Parathyroid adenoma (tissue), 2 donors: ENCODE measurements around the gene SMG9.

ENCODE experiments used
- H2AFZ ChIP-seq: fragments of 300-600 bp; sonication (generic); one replicate; pipeline ENCODE4 v1.7.0; 2017; ENCODE audit warnings: antibody characterized with exemption, mild to moderate bottlenecking
- H3K27ac ChIP-seq: fragments of 300-600 bp; sonication (generic); one replicate; pipeline ENCODE4 v1.7.0; 2017
- H3K27me3 ChIP-seq: fragments of 300-600 bp; sonication (generic); one replicate; pipeline ENCODE4 v1.7.0; 2017; ENCODE audit warnings: low read length; ENCODE audit not compliant: control insufficient read depth, insufficient read depth
- H3K36me3 ChIP-seq: fragments of 300-600 bp; sonication (generic); one replicate; pipeline ENCODE4 v1.7.0; 2017; ENCODE audit warnings: low read length; ENCODE audit not compliant: control insufficient read depth, insufficient read depth
- H3K4me1 ChIP-seq: fragments of 300-600 bp; sonication (generic); one replicate; pipeline ENCODE4 v1.7.0; 2017; ENCODE audit warnings: control low read depth
- H3K4me2 ChIP-seq: fragments of 300-600 bp; sonication (generic); one replicate; pipeline ENCODE4 v1.7.0; 2017; ENCODE audit warnings: low read length
- H3K4me3 ChIP-seq: fragments of 300-600 bp; sonication (generic); one replicate; pipeline ENCODE4 v1.7.0; 2017; ENCODE audit warnings: low read depth, low read length
- H3K79me2 ChIP-seq: fragments of 300-600 bp; sonication (generic); one replicate; pipeline ENCODE4 v1.7.0; 2017; ENCODE audit warnings: control low read depth
- H3K9ac ChIP-seq: fragments of 300-600 bp; sonication (generic); one replicate; pipeline ENCODE4 v1.7.0; 2017; ENCODE audit warnings: mild to moderate bottlenecking
- H3K9me3 ChIP-seq: fragments of 300-600 bp; sonication (generic); one replicate; pipeline ENCODE4 v1.7.0; 2017; ENCODE audit warnings: low read length; ENCODE audit not compliant: control insufficient read depth
- CTCF ChIP-seq: fragments of 300-600 bp; sonication (generic); IDR thresholded peaks from one replicate; pipeline ENCODE4 v1.7.0; 2017; ENCODE audit warnings: antibody characterized with exemption, mild to moderate bottlenecking
- donor health status: primary hyperparathyroidism.

The SMG9 gene

DNA sequence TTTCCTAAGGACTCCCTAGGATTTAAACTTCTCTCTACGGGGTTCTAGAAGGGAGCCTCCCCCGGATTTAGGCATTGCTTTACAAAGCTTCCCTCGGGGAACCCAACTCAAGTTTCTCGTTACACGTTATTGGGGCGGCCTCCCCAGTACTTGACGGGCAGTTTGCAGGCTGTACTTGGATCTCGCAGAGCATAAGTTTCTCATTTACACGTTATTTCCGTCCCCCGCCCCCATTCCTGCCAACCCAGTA lies 584 bp downstream of the SMG9 start:
- Histone ChIP-seq H3K27me3 (no peaks in the 10 kb centered on the region), H2AFZ (peak overlapping the region; percentile 71), H3K4me2 (peak overlapping the region; percentile 84), H3K9me3 (no peaks in the 10 kb centered on the region), H3K9ac (peak overlapping the region; percentile 3), H3K4me1 (no peaks in the 10 kb centered on the region), H3K36me3 (no peaks in the 10 kb centered on the region), H3K4me3 (peak overlapping the region; percentile 67), H3K27ac (peak overlapping the region; percentile 89), H3K79me2 (no peaks in the 10 kb centered on the region)
- TF ChIP-seq CTCF: no peak

DNA sequence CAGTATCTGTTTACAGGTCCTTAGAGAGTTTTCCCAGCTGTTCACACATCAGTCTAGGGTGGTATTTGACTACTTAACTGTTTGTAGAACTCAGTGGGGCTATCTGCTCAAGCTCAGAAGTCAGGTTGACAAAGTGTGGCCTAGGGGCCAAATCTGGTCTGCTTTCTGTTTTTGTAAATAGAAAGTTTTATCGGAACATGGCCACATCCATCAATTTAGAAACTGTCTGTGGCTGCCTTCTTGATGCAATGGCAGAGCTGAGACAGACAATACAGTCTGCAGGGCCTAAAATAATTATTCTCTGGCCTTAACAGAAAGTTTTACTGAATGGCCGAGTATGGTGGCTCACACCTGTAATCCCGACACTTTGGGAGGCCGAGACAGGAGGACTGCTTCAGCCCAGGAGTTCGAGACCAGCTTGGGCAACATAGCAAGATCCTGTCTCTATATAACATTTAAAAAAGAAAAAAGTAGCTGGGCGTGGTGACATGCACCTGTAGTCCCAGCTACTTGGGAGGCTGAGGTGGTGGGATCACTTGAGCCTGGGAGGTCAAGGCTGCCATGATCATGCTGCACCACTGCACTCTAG lies 2.4 kb downstream of the SMG9 start:
- Histone ChIP-seq H2AFZ (no peak overlapping the region), H3K4me3 (no peak overlapping the region), H3K27ac (no peak overlapping the region), H3K4me2 (no peak overlapping the region), H3K79me2 (no peaks in the 10 kb centered on the region), H3K27me3 (no peaks in the 10 kb centered on the region), H3K9ac (no peak overlapping the region), H3K36me3 (no peaks in the 10 kb centered on the region), H3K9me3 (no peaks in the 10 kb centered on the region), H3K4me1 (no peaks in the 10 kb centered on the region)
- TF ChIP-seq CTCF: no peak

DNA sequence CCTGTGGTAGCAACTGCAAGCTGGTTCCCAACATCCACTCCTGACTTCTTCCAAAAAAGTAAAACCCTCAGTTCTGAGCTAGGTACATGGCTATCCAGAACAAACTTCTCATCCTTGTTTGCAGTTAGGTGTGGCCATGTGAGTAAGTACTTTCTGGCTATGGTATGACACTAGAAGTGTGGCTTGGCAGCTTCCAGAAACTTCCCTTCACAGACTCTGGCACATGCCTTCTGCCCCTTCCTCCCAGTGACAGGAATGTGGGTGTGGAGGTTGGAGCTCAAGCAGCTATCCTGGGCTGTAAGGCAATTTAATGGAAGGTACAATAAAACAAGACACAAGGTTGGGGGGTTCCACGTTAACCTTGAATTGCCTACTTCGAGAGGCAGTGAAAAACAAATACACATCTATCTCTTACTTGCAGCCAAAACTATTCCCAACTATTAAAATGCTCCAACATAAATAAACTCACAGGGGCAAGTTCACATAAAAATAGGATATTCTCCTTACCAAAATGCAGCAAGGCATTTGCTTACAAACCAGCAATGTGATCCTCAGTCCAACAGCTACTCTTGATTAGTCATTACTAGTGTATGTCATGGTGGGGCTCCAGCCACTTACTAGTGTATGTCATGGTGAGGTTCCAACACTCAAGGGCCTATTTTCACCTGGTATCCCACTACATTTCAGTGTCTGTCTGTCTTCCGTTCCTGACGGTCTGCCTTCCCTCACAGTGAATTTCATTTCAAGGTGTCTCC lies 3.1 kb downstream of the SMG9 start:
- H3K27ac ChIP-seq: no peak overlapping the region

GRCh38 chr19:43749898-43750297 lies 4.9 kb downstream of the SMG9 start:
- H3K4me3 ChIP-seq: no peak overlapping the region
- no peaks in the 10 kb centered on the region for H3K27me3 ChIP-seq
- no peaks in the 10 kb centered on the region for H3K36me3 ChIP-seq
- no peak overlapping the region for H3K9ac ChIP-seq
- no peaks in the 10 kb centered on the region for H3K79me2 ChIP-seq
- no peak overlapping the region for H3K27ac ChIP-seq
- no peaks in the 10 kb centered on the region for H3K9me3 ChIP-seq
- H3K4me2 ChIP-seq: no peak overlapping the region
- no peaks in the 10 kb centered on the region for H3K4me1 ChIP-seq
- H2AFZ ChIP-seq: no peak overlapping the region
- no peak for TF ChIP-seq CTCF

More for the DNA sequence above, 3.1 kb downstream of the SMG9 start:
- Histone ChIP-seq H2AFZ (no peak overlapping the region), H3K9me3 (no peaks in the 10 kb centered on the region), H3K4me3 (no peak overlapping the region), H3K4me1 (no peaks in the 10 kb centered on the region), H3K36me3 (no peaks in the 10 kb centered on the region), H3K79me2 (no peaks in the 10 kb centered on the region), H3K9ac (no peak overlapping the region), H3K4me2 (no peak overlapping the region), H3K27me3 (no peaks in the 10 kb centered on the region)
- TF ChIP-seq CTCF: no peak

- H3K4me3 ChIP-seq: no peak overlapping the region
- H3K36me3 ChIP-seq: no peaks in the 10 kb centered on the region
These were observed 5.6 kb downstream of the SMG9 start for GRCh38 chr19:43749152-43749551.

More at GRCh38 chr19:43749152-43749551, 5.6 kb downstream of the SMG9 start:
- Histone ChIP-seq H2AFZ (no peak overlapping the region), H3K4me2 (no peak overlapping the region), H3K27me3 (no peaks in the 10 kb centered on the region), H3K79me2 (no peaks in the 10 kb centered on the region), H3K9ac (no peak overlapping the region), H3K9me3 (no peaks in the 10 kb centered on the region), H3K4me1 (no peaks in the 10 kb centered on the region), H3K27ac (no peak overlapping the region)
- no peak for TF ChIP-seq CTCF
